ENCODE data around the gene RDX. TPM values are rescaled to one million over a fixed set of nuclear protein-coding genes. Genes with fewer than 3 reads are reported as not detected.
A peak's percentile ranks its signal among the peaks of the same experiment; 100 is the strongest.
"Not testable (repeated sequence)": the region's sequence is repeated elsewhere in the genome, so short reads cannot be mapped to it uniquely, and the experiment has no call there.

The RDX gene
- total RNA-seq, 1 experiment from 2014 or later: 86.6 TPM

- no peak overlapping the region for H2AK5ac ChIP-seq (ENCODE audit: insufficient read length, low read length)
- H3K4ac ChIP-seq (ENCODE audit: low read depth, low read length): no peak overlapping the region
- no peaks in the 10 kb centered on the region for H3K27me3 ChIP-seq (ENCODE audit: insufficient read depth, low read length)
- no peak overlapping the region for H2BK15ac ChIP-seq (ENCODE audit: low read depth, low read length)
- no peaks in the 10 kb centered on the region for H3K27me3 Mint-ChIP-seq (ENCODE audit: low read depth)
- no peak overlapping the region for H4K5ac ChIP-seq (ENCODE audit: insufficient read length, low read depth, low read length)
- no peaks in the 10 kb centered on the region for H3K23me2 ChIP-seq (ENCODE audit: insufficient read length, low read depth, low read length, poor library complexity, severe bottlenecking)
- H3K14ac ChIP-seq (ENCODE audit: insufficient read depth, low read length): no peak overlapping the region
- no CpG with 5 or more reads among the region's 4 CpGs for WGBS (ENCODE audit: extremely low coverage, insufficient read length, low lambda C conversion rate)
- DNase-seq: no peak
- H3K79me2 ChIP-seq (ENCODE audit: insufficient read depth, low read length): peaks cover 14% of the 10 kb centered on the region; the same call in 1 of the 2 replicates
- H3K4me3 Mint-ChIP-seq: peak overlapping the region in 1 of 2 experiments; percentile 87; a peak in 3 of 5 replicates
- H3K4me1 ChIP-seq (ENCODE audit: insufficient read depth, low read length): no peaks in the 10 kb centered on the region
- H2BK12ac ChIP-seq (ENCODE audit: insufficient read length, low read depth, low read length): no peak overlapping the region
- H3T11ph ChIP-seq (ENCODE audit: low read length): no peak overlapping the region
- H4K91ac ChIP-seq (ENCODE audit: insufficient read length, low read depth, low read length): no peak overlapping the region
- H2BK120ac ChIP-seq (ENCODE audit: low read depth, low read length, poor library complexity, severe bottlenecking): no peak overlapping the region
- H3K36me3 Mint-ChIP-seq (ENCODE audit: insufficient read depth in 1 of 3, low read depth in 3 of 3): peaks cover 2 to 22% (median 7%) of the 10 kb centered on the region in 3 experiments; a peak in 6 of 7 replicates
- no peak overlapping the region for H3K18ac ChIP-seq (ENCODE audit: insufficient read length, low read depth, low read length)
- H3K4me2 ChIP-seq (ENCODE audit: insufficient read depth, insufficient read length, low read length): no peak overlapping the region
- H3K56ac ChIP-seq (ENCODE audit: insufficient read length, low read depth, low read length): no peak overlapping the region
- H3K27ac ChIP-seq (ENCODE audit: insufficient read length, low read depth, low read length): no peak overlapping the region
- H3K9me3 ChIP-seq (ENCODE audit: control insufficient read depth, low read depth, low read length): no peaks in the 10 kb centered on the region
- H2AFZ ChIP-seq (ENCODE audit: low read length): no peak overlapping the region
- H3K27ac Mint-ChIP-seq: peak overlapping the region in 1 of 3 experiments; percentile 44; a peak in 1 of 7 replicates
- H3K9me3 Mint-ChIP-seq: no peaks in the 10 kb centered on the region
- no peak overlapping the region for H3K9ac ChIP-seq (ENCODE audit: extremely low read depth, insufficient read length, low read length)
- H4K20me1 ChIP-seq (ENCODE audit: control insufficient read depth, insufficient read depth, insufficient read length): no peaks in the 10 kb centered on the region
- peaks cover 3% of the 10 kb centered on the region for H3K79me1 ChIP-seq (ENCODE audit: insufficient read depth, low read depth, low read length, poor library complexity, severe bottlenecking)
- TF ChIP-seq, protein P1, sequence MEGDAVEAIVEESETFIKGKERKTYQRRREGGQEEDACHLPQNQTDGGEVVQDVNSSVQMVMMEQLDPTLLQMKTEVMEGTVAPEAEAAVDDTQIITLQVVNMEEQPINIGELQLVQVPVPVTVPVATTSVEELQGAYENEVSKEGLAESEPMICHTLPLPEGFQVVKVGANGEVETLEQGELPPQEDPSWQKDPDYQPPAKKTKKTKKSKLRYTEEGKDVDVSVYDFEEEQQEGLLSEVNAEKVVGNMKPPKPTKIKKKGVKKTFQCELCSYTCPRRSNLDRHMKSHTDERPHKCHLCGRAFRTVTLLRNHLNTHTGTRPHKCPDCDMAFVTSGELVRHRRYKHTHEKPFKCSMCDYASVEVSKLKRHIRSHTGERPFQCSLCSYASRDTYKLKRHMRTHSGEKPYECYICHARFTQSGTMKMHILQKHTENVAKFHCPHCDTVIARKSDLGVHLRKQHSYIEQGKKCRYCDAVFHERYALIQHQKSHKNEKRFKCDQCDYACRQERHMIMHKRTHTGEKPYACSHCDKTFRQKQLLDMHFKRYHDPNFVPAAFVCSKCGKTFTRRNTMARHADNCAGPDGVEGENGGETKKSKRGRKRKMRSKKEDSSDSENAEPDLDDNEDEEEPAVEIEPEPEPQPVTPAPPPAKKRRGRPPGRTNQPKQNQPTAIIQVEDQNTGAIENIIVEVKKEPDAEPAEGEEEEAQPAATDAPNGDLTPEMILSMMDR (conservative IDR thresholded peaks at IDR 0.05): no peak
- no peak overlapping the region for H3K23ac ChIP-seq (ENCODE audit: insufficient read length, low read depth, low read length)
- no peak overlapping the region for H2BK5ac ChIP-seq (ENCODE audit: insufficient read length, low read length)
- peaks cover 38 to 53% of the 10 kb centered on the region in 2 experiments for H3K4me1 Mint-ChIP-seq
- no peak overlapping the region for H4K8ac ChIP-seq (replicated peaks; ENCODE audit: insufficient read length, low read depth, low read length)
- no peak overlapping the region for H2BK20ac ChIP-seq (ENCODE audit: low read depth, low read length, poor library complexity, severe bottlenecking)
Observed at GRCh38 chr11:110293389-110293788, 3.0 kb downstream of the RDX start.

DNA sequence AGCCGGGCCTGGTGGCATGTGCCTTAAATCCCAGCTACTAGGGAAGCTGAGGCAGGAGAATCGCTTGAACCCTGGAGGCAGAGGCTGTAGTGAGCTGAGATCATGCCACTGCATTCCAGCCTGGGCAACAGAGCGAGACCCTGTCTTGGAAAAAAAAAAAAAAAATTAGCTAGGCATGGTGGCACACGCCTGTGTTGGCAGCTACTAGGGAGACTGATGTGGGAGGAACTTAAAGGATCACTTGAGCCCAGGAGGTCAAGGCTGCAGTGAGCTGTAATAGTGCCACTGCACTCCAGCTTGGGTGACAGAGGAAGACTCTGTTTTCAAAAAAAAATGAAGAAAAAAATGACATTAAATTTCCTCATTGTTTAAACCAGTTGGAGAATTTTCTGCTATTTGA, 4.3 kb downstream of the RDX start:
- not testable (repeated sequence) for H3K27me3 Mint-ChIP-seq (ENCODE audit: low read depth); DNase-seq

More for the DNA sequence above, 4.3 kb downstream of the RDX start:
- H3K4ac ChIP-seq (ENCODE audit: low read depth, low read length); H3K18ac ChIP-seq (ENCODE audit: insufficient read length, low read depth, low read length); H3K79me1 ChIP-seq (ENCODE audit: insufficient read depth, low read depth, low read length, poor library complexity, severe bottlenecking); H4K5ac ChIP-seq (ENCODE audit: insufficient read length, low read depth, low read length); H3K56ac ChIP-seq (ENCODE audit: insufficient read length, low read depth, low read length); H3K14ac ChIP-seq (ENCODE audit: insufficient read depth, low read length); H2AFZ ChIP-seq (ENCODE audit: low read length); H3K27ac ChIP-seq (ENCODE audit: insufficient read length, low read depth, low read length); H3K4me2 ChIP-seq (ENCODE audit: insufficient read depth, insufficient read length, low read length); H2BK15ac ChIP-seq (ENCODE audit: low read depth, low read length); H2BK20ac ChIP-seq (ENCODE audit: low read depth, low read length, poor library complexity, severe bottlenecking); H2BK120ac ChIP-seq (ENCODE audit: low read depth, low read length, poor library complexity, severe bottlenecking); H4K8ac ChIP-seq (replicated peaks; ENCODE audit: insufficient read length, low read depth, low read length); H2BK12ac ChIP-seq (ENCODE audit: insufficient read length, low read depth, low read length); H3K27me3 ChIP-seq (ENCODE audit: insufficient read depth, low read length); H4K91ac ChIP-seq (ENCODE audit: insufficient read length, low read depth, low read length); H2AK5ac ChIP-seq (ENCODE audit: insufficient read length, low read length); H3K23ac ChIP-seq (ENCODE audit: insufficient read length, low read depth, low read length); H3K9me3 Mint-ChIP-seq; H3K9me3 ChIP-seq (ENCODE audit: control insufficient read depth, low read depth, low read length); H3K9ac ChIP-seq (ENCODE audit: extremely low read depth, insufficient read length, low read length); H4K20me1 ChIP-seq (ENCODE audit: control insufficient read depth, insufficient read depth, insufficient read length); H3K4me3 Mint-ChIP-seq; H3K23me2 ChIP-seq (ENCODE audit: insufficient read length, low read depth, low read length, poor library complexity, severe bottlenecking); H2BK5ac ChIP-seq (ENCODE audit: insufficient read length, low read length); H3K27ac Mint-ChIP-seq; H3K4me1 ChIP-seq (ENCODE audit: insufficient read depth, low read length); H3T11ph ChIP-seq (ENCODE audit: low read length): not testable (repeated sequence)
- Mint-ChIP-seq H3K4me1 (peaks cover 37 to 50% of the 10 kb centered on the region in 2 experiments), H3K36me3 (ENCODE audit: insufficient read depth in 1 of 3, low read depth in 3 of 3) (peaks cover 2 to 22% (median 7%) of the 10 kb centered on the region in 3 experiments; a peak in 6 of 7 replicates)
- WGBS (ENCODE audit: extremely low coverage, insufficient read length, low lambda C conversion rate): no CpG with 5 or more reads among the region's 4 CpGs
- H3K79me2 ChIP-seq (ENCODE audit: insufficient read depth, low read length): peaks cover 15% of the 10 kb centered on the region; the same call in 1 of the 2 replicates

Data from H9 (cell line).